Effector memory CD4-positive, alpha-beta T cell (primary cell): Measurements from ENCODE around the gene B4GALNT3.

Experiments
- DNase-seq, 3 donors: peaks; one replicate each; pipeline ENCODE4 v3.0.0-alpha.2; 2020
- H3K27ac ChIP-seq: 2 replicates; pipeline ENCODE4 v1.7.0; 2013; ENCODE audit warnings: mild to moderate bottlenecking, low read length, moderate library complexity; ENCODE audit not compliant: insufficient read depth, poor library complexity, severe bottlenecking
- H3K27me3 ChIP-seq: replicated peaks from 2 replicates; pipeline ENCODE4 v1.7.0; 2013; ENCODE audit warnings: mild to moderate bottlenecking, low read length; ENCODE audit not compliant: insufficient read depth, control insufficient read depth, poor library complexity, severe bottlenecking
- H3K36me3 ChIP-seq: 2 replicates; pipeline ENCODE4 v1.7.0; 2013; ENCODE audit warnings: mild to moderate bottlenecking, low read length, moderate library complexity; ENCODE audit not compliant: control insufficient read depth, insufficient read depth
- H3K4me1 ChIP-seq: 2 replicates; pipeline ENCODE4 v1.7.0; 2013; ENCODE audit warnings: low read length, mild to moderate bottlenecking; ENCODE audit not compliant: control insufficient read depth, insufficient read depth, poor library complexity, severe bottlenecking
- H3K4me3 ChIP-seq: 2 replicates; pipeline ENCODE4 v1.7.0; 2013; ENCODE audit warnings: low read length, low read depth, mild to moderate bottlenecking; ENCODE audit not compliant: insufficient read depth, poor library complexity, severe bottlenecking
- H3K9me3 ChIP-seq: 2 replicates; pipeline ENCODE4 v1.7.0; 2013; ENCODE audit warnings: mild to moderate bottlenecking, low read length, moderate library complexity; ENCODE audit not compliant: control insufficient read depth

The B4GALNT3 gene

DNA sequence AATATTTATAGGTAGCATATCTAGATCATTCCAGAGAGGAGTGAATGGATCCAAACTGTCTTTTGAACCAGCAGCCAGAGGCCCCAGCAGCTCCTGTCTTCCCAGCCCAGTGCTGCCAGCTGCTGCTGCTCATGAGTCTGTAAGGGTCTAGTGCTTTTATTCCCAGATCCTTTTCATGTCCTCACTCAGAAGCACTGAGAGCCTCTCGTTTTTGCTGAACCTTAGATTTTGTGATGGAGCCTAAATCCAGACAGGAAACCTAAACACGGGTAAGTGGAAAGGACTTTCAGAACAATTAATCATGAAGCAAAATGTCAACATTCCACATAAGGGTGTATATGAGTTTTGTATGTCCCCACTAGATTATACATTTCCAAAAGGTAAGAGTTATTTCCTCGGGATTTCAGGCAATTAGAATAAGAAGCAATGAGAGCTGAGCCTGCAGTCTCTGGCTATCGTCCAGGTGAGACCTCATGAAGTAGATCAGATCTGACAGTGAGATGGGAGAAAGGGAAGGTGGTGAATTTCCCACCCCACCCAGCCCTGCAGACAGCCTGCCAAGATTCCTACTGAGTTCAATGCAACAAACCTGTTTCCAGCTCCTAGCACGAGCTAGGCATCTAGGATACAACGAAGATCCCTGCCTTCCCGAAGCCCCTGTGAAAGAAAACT is 119.1 kb downstream of the B4GALNT3 start:
- no peaks in the 10 kb centered on the region for H3K27me3 ChIP-seq
- H3K4me3 ChIP-seq, result no peak overlapping the region
- no peaks in the 10 kb centered on the region for H3K36me3 ChIP-seq
- H3K9me3 ChIP-seq, result no peaks in the 10 kb centered on the region
- DNase-seq, result no peak
- H3K4me1 ChIP-seq, result peaks cover 11% of the 10 kb centered on the region
- no peak overlapping the region for H3K27ac ChIP-seq

DNA sequence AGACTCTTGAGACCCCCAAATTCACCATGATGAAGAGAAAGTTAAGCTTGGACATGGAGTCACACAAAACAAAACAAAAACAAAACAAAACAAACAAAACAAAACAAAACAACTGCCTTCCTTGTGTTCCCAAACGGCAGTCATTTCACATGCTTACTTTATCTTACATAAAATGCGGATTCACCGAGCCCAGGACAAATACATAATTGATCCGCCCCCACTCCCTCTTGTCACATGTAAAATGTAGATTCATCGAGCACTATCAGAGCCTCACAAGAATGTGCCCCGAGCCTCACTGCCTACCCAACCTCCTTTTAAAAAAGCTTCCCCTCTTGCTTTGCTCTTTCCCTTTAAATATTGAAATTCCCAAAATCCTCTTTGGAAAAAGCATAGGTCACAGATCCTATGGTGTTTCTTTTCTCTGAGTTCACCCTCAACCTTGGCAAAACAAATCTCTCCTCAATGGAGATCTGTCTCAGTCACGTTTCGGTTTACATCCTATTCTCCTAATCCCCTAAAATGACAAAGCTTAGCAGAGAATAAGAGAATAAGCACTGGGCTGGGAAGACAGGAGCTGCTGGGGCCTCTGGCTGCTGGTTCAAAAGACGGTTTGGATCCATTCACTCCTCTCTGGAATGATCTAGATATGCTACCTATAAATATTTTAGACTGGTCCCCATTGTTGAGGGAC is 119.8 kb downstream of the B4GALNT3 start:
- Histone ChIP-seq H3K4me3 (no peak overlapping the region), H3K27ac (no peak overlapping the region), H3K4me1 (peaks cover 11% of the 10 kb centered on the region), H3K36me3 (no peaks in the 10 kb centered on the region), H3K27me3 (no peaks in the 10 kb centered on the region), H3K9me3 (no peaks in the 10 kb centered on the region)
- DNase-seq, result no peak

DNA sequence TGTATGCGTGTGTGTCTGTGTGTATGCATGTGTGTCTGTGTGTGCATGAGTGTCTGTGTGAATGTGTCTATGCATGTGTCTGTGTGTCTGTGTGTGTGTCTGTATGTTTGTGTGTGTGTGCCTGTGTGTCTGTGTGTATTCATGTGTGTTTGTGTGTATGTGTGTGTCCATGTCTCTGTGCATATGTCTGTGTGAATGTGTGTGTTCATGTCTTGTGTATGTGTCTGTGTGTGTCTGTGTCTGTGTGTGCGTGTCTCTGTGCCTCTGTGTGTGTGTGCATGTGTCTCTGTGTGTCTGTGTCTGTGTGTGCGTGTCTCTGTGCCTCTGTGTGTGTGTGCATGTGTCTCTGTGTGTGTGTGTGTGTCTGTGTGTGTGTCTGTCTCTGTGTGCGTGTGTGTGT is 121.1 kb downstream of the B4GALNT3 start:
- Histone ChIP-seq H3K9me3 (no peaks in the 10 kb centered on the region), H3K4me3 (no peak overlapping the region), H3K27me3 (no peaks in the 10 kb centered on the region), H3K4me1 (peaks cover 7% of the 10 kb centered on the region), H3K36me3 (no peaks in the 10 kb centered on the region), H3K27ac (no peak overlapping the region)
- DNase-seq, result no peak

DNA sequence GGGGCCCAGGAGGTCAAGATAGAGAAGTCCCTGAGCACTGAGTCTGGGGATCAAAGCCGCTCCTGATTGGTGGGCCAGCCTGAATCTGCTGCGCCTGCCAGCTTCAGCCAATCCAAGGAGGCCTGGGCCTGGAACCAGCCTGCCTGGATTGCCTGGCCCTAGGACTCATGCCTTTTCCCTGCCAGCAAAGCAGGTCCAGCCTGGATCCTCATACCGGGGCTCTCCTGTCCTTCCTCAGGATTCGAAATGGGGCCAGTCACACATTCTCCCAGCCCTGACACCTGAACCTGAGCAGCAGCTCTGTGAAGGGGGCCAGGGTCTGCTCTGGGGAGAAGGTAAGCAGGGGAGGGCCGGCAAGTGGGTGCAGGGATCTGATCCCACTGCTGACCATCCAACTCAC is 121.6 kb downstream of the B4GALNT3 start:
- no peak overlapping the region for H3K27ac ChIP-seq
- no peaks in the 10 kb centered on the region for H3K27me3 ChIP-seq
- no peak for DNase-seq
- no peaks in the 10 kb centered on the region for H3K36me3 ChIP-seq
- H3K4me3 ChIP-seq, result no peak overlapping the region
- H3K9me3 ChIP-seq, result no peaks in the 10 kb centered on the region
- H3K4me1 ChIP-seq, result peaks cover 2% of the 10 kb centered on the region

DNA sequence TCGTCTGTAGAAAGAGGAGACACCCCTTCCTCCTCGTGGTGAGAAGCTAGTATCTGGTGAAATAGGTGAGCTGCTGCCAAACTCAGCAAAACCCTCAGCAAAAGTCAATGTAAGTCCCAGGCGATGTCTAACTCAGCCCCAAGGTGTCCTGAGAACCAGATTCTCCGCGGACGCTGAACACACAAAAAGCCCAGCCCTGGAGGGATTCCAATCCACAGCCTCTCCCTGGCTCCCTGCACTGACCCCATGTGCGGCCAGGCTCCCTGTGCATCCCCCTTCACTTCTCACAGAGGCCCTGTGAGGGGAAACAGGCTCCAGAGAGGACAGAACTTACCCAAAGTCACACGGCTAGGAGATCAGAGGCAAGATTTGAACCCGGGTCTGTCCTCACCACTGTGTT is 122.0 kb downstream of the B4GALNT3 start:
- Histone ChIP-seq H3K36me3 (no peaks in the 10 kb centered on the region), H3K27ac (no peak overlapping the region), H3K4me3 (no peak overlapping the region), H3K4me1 (no peaks in the 10 kb centered on the region), H3K27me3 (no peaks in the 10 kb centered on the region), H3K9me3 (no peaks in the 10 kb centered on the region)
- no peak for DNase-seq

DNA sequence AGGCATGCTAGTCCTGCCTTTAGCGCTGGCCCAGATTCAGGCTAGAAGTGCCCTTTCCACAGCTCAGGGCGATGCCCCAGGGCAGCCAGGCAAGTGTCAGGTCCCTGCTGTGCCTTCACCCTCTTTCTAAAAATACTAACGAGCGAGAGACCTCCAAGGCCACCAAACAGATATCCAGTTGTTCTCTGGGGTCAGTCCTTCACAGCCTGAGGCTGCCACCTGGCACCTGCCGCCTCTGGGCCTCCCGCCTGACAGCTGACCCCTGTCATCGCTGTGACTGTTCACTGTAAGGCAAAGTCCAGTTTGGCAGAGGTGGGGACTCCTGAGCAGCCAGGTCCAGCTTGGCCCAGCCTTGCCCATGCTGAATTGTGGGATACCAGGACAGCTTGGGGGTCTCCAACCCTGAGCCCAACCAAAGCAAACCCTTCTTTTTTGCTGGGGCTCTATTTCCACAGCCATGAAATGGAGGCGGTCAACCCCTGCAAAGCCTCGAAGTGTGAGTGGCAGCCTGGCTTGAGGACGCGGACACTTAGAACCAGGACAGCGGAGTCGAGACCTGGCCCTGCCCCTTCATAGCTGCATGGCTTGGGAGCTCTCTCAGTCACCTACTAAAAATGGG is 123.6 kb downstream of the B4GALNT3 start:
- Histone ChIP-seq H3K4me3 (no peak overlapping the region), H3K36me3 (no peaks in the 10 kb centered on the region), H3K27ac (no peak overlapping the region), H3K9me3 (no peaks in the 10 kb centered on the region), H3K27me3 (no peaks in the 10 kb centered on the region), H3K4me1 (no peaks in the 10 kb centered on the region)
- no peak for DNase-seq

DNA sequence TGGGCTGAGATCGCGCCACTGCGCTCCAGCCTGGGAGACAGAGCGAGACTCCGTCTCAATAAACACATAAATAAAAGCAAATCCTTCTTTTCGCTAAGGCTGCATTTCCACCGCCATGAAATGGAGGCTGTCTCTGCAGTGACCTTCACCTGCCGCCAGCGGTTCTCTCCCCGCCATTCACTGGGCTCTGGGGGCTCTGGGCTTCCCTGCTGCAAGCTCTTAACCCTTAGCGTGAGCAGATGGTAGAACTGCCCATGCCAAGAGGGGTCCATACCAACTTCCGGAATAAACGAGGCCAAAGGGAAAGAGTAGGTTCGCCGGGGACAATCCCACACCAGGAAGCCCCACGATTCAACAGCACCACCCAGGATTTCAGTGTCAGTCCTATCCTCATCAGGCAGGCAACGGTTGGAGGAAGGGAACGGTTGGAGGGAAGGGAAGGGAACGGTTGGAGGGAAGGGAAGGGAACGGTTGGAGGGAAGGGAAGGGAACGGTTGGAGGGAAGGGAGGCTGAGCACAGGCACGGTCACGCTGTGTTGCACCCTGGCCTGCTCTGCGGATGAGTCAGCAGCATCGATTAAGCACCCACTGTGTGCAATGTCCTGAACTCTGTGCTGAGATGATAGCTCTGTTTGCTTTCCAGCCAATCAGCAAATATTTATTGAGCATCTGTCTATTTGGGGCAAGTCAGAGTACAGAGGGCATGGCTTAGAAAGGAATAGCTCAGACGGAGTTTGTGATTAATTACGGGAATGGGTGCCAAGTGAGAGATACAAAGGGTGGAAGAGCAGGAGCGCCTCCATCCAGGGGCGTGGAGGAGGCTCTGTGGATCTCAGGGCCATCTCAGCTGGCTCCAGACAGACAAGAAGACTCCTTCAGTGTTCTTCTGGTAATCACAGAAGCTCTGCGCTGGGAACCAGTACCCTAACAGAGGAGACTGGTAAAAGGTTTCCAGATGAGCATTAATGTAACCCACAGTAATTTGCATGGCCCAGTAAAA is 125.6 kb downstream of the B4GALNT3 start:
- Histone ChIP-seq H3K27me3 (no peaks in the 10 kb centered on the region), H3K27ac (no peak overlapping the region), H3K9me3 (no peaks in the 10 kb centered on the region), H3K4me3 (no peak overlapping the region), H3K36me3 (no peaks in the 10 kb centered on the region), H3K4me1 (no peaks in the 10 kb centered on the region)
- no peak for DNase-seq

DNA sequence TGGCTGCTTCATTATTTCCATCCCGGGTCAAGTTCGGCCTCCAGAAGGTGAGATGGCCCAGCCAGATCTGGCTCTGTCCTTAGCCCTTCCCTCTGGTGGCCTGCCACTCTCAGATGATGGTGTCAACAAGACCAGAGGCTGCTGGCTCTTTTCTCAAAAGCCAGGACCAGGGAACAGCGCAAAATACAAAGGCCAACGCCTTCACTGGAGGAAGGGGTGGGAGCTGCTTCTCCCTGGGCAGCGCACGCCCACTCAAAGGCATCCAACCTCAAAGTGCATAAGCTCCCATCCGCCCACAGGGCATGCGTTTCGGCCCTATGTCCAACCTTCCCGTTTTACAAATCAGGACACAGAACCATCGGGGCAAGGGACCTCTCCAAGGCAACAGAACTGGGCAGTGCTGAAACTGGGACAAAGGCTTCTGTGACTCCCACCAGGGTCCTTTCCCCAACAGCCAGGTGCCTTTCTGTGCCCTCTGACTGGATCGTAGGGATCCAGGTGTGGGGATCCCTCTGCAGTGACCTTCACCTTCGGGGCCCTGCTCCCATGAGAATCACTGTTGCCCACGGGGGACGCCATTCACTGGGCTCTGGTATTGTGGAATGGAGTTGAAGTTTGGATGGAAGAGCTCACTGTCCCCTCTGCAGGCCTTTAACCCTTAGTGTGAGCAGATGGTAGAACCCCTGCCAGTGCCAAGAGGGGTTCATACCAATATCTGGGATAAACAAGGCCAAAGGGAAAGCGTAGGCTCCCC is 126.8 kb downstream of the B4GALNT3 start:
- no peaks in the 10 kb centered on the region for H3K9me3 ChIP-seq
- H3K27me3 ChIP-seq, result no peaks in the 10 kb centered on the region
- no peaks in the 10 kb centered on the region for H3K36me3 ChIP-seq
- no peak for DNase-seq
- no peak overlapping the region for H3K27ac ChIP-seq
- no peak overlapping the region for H3K4me3 ChIP-seq
- H3K4me1 ChIP-seq, result no peaks in the 10 kb centered on the region
